Fibroblast of pulmonary artery (primary cell): ENCODE data around the gene POP5.

Source experiments
- DNase-seq: peaks from one replicate; pipeline ENCODE4 v3.0.0-alpha.2; 2010; ENCODE audit warnings: low read depth
- H3K4me3 ChIP-seq: replicated peaks from 2 replicates; pipeline ENCODE4 v1.5.1; 2011; ENCODE audit warnings: low read depth, mild to moderate bottlenecking, control low read depth, low read length, moderate library complexity
- TF ChIP-seq, protein P1 (sequence below): IDR thresholded peaks from 2 replicates; pipeline ENCODE4 v1.5.1; 2011; ENCODE audit warnings: mild to moderate bottlenecking, control low read depth, low read length, inconsistent platforms; ENCODE audit errors: missing control alignments

Gene POP5, protein sequence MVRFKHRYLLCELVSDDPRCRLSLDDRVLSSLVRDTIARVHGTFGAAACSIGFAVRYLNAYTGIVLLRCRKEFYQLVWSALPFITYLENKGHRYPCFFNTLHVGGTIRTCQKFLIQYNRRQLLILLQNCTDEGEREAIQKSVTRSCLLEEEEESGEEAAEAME

DNA sequence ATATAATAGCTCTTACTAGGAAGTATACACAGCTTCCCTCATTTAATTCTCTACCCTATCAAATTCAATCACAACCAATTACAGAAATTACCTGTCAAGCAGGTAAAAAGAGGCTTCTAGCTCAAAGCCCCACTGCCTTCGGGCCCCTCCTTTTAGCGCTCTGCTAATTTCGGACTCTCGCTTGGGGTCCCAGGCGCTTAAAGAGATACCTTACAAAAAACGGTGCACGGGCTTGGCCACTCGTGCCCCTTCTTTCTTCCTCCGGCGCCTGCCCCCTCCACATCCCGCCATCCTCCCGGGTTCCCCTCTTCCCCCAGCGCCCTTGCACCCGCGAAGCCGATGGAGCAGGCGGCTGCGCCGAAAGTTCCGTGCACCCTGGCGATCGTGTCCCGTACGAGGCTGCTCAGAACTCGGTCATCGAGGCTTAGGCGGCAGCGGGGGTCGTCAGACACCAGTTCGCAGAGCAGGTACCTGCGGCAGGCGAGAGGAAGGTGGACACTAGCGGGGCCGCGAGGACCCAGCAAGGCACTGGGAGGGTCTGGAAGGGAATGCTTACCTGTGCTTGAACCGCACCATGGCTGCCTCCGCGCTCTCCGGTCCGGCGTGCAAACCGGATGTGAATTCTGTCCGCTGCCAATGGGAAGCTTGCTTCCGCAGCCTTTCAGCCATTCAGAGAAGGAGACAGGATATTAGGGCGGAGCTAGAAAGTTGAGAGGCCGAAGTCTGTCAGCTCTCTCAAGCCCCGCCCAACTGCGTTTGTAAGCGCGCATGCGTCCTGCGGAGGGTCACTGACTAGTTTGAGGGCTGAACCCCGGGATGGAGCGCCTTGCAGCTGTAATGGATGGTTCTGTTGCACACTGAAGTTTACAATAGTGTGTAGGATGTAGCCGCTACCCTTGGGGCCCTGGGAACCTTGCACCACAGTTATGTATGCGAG lies at the start of gene POP5:
Gene POP5 (minus strand): TSS at position 616 of the 937 bp plus-strand sequence. CDS start 40 bp downstream, at position 576.
- TF ChIP-seq, protein P1, sequence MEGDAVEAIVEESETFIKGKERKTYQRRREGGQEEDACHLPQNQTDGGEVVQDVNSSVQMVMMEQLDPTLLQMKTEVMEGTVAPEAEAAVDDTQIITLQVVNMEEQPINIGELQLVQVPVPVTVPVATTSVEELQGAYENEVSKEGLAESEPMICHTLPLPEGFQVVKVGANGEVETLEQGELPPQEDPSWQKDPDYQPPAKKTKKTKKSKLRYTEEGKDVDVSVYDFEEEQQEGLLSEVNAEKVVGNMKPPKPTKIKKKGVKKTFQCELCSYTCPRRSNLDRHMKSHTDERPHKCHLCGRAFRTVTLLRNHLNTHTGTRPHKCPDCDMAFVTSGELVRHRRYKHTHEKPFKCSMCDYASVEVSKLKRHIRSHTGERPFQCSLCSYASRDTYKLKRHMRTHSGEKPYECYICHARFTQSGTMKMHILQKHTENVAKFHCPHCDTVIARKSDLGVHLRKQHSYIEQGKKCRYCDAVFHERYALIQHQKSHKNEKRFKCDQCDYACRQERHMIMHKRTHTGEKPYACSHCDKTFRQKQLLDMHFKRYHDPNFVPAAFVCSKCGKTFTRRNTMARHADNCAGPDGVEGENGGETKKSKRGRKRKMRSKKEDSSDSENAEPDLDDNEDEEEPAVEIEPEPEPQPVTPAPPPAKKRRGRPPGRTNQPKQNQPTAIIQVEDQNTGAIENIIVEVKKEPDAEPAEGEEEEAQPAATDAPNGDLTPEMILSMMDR: no peak
- H3K4me3 ChIP-seq: peak within 1 kb of the TSS; percentile 79
- peak; percentile 98 for DNase-seq

DNA sequence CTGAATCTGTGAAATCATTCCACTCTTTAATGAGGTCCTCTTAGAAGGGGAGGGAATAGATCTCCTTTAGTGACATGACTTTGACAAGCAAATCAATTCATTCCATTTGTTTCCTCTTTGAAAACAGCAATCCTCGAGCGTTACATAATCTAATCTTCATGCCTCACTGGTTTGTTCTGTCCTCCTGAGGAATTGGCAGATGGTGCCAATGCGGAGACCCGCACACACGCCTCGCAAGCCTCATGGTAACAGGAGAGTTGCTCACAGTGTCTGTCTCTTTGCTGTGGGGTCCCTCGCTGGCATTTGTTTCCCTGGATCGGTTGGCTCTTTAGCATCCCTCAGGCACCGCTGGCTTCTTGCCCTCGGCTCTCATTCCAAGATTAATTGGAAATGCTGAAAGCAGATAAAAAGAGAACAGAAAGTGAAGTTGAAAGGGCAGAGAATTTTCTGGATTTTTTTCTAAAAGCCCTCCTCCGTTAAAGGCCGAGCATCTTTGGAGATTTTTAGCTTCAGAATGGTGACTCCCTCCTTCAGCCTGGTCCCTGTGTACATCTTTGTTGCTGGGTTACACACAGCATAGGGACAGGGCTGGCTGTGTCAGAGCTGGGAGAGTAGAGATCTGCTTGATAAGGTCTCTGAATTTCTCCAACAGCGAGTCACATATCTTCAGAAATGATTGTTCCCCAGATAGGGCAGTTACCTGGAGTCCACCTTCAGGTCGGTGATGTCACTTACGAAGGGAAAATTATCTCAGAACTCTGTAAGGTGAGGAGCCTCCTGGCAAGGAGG lies 49.1 kb upstream of the POP5 start:
- no peak for DNase-seq
- no peak overlapping the region for H3K4me3 ChIP-seq
- TF ChIP-seq, protein P1: no peak

DNA sequence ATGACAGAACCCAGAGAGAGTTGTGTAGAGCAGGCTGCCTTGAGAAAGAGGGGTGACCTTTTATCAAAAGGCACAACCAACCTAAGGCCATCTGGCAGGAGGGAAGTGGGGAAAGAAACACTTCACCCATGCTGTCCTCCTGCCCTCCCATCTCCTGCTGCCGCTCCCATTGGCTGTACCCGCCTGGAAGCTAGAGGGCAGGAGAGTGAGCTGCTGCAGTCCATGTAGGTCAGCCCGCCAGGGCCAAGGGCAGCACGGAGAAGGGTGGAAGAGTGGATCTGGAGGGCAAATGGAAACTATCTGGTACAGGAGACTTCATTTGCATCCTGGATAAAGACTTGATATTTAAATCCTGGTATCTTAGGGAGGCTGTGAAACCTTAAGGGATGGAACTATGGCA lies 47.7 kb upstream of the POP5 start:
- TF ChIP-seq, protein P1: peak; percentile 30
- H3K4me3 ChIP-seq: no peak overlapping the region
- DNase-seq: no peak

DNA sequence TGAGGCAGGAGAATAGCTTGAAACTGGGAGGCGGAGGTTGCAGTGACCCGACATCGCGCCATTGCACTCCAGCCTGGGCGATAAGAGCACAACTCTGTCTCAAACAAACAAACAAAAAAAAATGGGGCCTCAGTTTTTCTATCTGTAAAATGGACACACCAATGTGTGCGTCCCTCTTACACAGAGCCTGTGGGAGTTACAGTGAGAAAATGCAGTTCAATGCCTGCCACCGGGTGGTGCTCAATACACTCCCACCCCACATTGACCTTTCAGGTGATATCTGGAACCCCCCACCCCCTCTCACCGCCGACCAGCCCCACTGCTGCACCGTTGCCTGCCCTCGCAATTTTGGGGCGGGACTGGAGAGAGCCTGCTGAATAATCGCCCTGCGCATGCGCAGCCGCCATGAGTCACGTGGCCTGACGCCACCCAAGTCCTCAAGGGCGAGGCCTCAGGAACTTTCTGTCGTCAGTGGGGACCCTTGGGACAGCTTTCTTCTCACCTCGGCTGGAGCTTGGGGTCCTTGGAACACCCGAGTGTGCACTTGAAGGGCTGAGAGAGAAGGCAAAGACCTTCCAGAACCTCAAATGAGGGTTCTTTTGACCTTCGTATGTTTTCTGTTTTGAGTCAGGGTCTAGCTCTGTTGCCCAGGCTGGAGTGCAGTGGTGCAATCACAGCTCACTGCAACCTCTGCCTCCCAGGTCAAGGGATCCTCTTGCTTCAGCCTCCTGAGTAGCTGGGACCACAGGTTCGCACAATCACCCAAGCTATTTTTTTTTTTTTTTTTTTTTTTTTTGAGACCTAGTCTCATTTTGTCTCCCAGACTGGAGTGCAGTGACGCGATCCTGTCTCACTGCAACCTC lies 44.6 kb upstream of the POP5 start:
- DNase-seq: no peak
- no peak overlapping the region for H3K4me3 ChIP-seq
- TF ChIP-seq, protein P1: no peak

DNA sequence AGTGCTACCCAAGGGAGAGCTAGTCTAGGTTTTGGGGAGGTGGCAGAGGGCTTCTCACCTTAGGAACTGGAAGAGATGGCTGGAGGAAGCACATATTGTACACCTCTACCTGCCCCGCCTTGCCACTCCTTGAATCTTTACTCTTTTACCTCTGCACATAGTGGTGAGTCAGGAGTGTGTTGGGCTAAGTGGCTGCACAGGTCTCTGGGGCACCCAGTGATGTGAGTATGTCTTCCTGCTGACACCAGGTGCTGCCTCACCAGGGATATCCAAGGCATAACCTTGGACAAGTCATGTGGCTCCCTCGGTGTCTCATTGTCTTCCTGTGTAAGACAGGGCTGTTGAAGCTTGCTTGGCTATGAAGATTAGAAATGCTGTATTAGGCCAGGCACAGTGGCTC lies 39.4 kb upstream of the POP5 start:
- TF ChIP-seq, protein P1: no peak
- no peak overlapping the region for H3K4me3 ChIP-seq
- no peak for DNase-seq
